Measurements from ENCODE around the gene ARHGEF33.

ARHGEF33 gene

DNA sequence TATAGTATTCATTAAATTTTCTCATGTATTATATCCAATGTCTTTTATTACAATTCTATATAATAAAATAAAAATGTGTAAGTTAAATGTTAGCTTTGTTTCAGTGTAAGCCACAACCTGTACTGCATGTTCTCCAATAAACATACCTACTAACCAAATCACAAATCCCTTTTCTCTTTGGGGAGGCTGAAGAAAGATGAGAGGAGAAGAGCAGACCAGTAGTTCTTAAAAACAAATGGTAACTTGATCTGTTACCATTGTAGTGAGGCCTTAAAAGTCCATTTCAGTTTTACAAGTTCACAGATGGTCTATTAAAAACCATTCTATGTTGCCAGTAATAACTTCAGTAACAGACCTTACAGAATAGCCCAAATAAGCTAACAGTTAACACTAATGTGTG, 130.7 kb downstream of the ARHGEF33 start:
- DNase-seq, result no peak

DNA sequence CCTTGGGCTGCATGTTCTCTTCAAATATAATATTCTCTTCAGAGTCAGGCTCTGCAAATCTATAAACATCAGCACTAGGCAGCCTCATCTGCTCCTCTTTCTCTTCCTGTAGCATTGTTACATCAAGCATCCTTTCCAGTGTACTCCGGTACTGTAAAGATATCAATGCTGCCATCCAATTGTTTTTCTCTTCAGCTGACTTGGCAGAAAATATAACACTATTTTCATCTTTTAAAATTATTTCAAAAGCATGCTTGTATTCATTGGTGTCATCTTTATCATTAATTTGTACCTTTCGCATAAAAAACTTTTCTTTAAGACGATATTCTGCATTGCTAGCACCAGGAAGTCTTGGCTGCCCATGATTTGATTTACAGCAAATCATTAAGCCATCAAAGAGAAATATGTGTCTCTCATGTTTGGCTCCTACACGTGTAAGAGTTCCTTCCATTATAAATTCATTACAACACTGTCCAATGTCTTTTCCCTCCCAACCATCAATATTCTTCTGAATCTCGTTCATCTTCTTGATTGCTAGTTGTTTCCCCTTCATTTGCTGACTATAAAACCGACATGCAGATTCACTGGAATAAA, 133.1 kb downstream of the ARHGEF33 start:
- DNase-seq, result no peak

DNA sequence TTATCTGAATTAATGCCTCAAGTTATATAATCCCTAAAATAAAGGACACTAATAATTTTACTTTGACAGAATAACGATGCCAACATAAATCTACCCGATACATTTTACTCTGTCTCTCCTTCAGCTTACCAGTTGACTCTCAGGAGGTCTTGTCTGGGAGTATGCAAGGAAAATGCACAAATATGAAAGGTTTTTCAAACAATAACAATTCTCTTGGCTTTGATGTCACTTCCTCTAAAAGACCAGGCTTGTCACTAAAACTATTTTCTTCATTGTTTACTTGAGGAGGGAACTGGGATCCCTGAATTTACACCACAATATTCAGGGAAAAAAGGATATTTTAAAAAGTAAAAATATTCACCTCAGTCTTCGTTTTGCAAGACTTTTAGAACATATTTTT, 134.0 kb downstream of the ARHGEF33 start:
- no peak for DNase-seq

- no peak for DNase-seq
These were observed 135.2 kb downstream of the ARHGEF33 start for GRCh38 chr2:39024833-39025232.

All from activated naive CD4-positive, alpha-beta T cell treated with anti-CD3 and anti-CD28 coated beads, Interleukin-2, amount 50 U/mL, for 16 hours (primary cell).